Endodermal cell (in vitro differentiated cells): ENCODE measurements around the gene GPC6. TPM values are rescaled to one million over a fixed set of nuclear protein-coding genes. Genes with fewer than 3 reads are reported as not detected.
A peak's percentile ranks its signal among the peaks of the same experiment; 100 is the strongest.

ENCODE experiments used
- DNase-seq: peaks from one replicate; pipeline ENCODE4 v3.0.0-alpha.2; 2017
- H3K27ac ChIP-seq: 2 replicates; pipeline ENCODE4 v1.5.1; 2013; ENCODE audit warnings: mild to moderate bottlenecking, low read depth, low read length, moderate library complexity
- H3K27me3 ChIP-seq: 2 replicates; pipeline ENCODE4 v1.6.1; 2013; ENCODE audit warnings: mild to moderate bottlenecking, low read length, moderate library complexity; ENCODE audit not compliant: insufficient read depth, control insufficient read depth, poor library complexity, severe bottlenecking
- H3K36me3 ChIP-seq: 2 replicates; pipeline ENCODE4 v1.7.0; 2013; ENCODE audit warnings: mild to moderate bottlenecking, low read length, moderate library complexity; ENCODE audit not compliant: control insufficient read depth, insufficient read depth
- H3K4me1 ChIP-seq: one replicate; pipeline ENCODE4 v1.7.0; 2013; ENCODE audit warnings: low read length; ENCODE audit not compliant: control insufficient read depth, insufficient read depth
- H3K4me3 ChIP-seq: 2 replicates; pipeline ENCODE4 v1.5.1; 2013; ENCODE audit warnings: mild to moderate bottlenecking, low read length, moderate library complexity
- H3K9ac ChIP-seq: 2 replicates; pipeline ENCODE4 v1.6.1; 2013; ENCODE audit warnings: mild to moderate bottlenecking, low read length, moderate library complexity; ENCODE audit not compliant: poor library complexity, severe bottlenecking; ENCODE audit errors: extremely low read depth
- H3K9me3 ChIP-seq: 2 replicates; pipeline ENCODE4 v1.6.1; 2013; ENCODE audit warnings: mild to moderate bottlenecking, low read length, moderate library complexity; ENCODE audit not compliant: control insufficient read depth
- H3K27ac Mint-ChIP-seq: 2 replicates; pipeline ENCODE4 v1.8.0; 2020; ENCODE audit warnings: mixed read lengths
- H3K27me3 Mint-ChIP-seq: 2 replicates; pipeline ENCODE4 v1.8.0; 2021; ENCODE audit warnings: mild to moderate bottlenecking, mixed read lengths; ENCODE audit not compliant: insufficient read depth
- H3K36me3 Mint-ChIP-seq: 2 replicates; pipeline ENCODE4 v1.8.0; 2020; ENCODE audit warnings: low read depth, mixed read lengths
- H3K4me1 Mint-ChIP-seq: 2 replicates; pipeline ENCODE4 v1.8.0; 2020; ENCODE audit warnings: mixed read lengths
- H3K4me3 Mint-ChIP-seq: 2 replicates; pipeline ENCODE4 v1.8.0; 2020; ENCODE audit warnings: mild to moderate bottlenecking, moderate library complexity, mixed read lengths
- H3K9me3 Mint-ChIP-seq: 2 replicates; pipeline ENCODE4 v1.8.0; 2020; ENCODE audit warnings: mild to moderate bottlenecking, mixed read lengths
- WGBS, 2 experiments: methylation state at CpG; one replicate each; pipeline versions ENCODE4 v1.1.5 to v1.1.7; 2013; ENCODE audit warnings: missing lambda C conversion rate in 2 of 2, mixed read lengths in 1 of 2; ENCODE audit not compliant: insufficient coverage in 1 of 2, insufficient read length in 1 of 2; 5-methylcytosine and 5-hydroxymethylcytosine counted together
- total RNA-seq, 2 donors: library from RNA; stranded (reverse); fragmentation: NEBNext Ultra II Directional in 1 of 2; extraction: Animal tissue kit (Norgen Biotek cat#: 25700) in 1 of 2; gene quantifications; 2 replicates in 1 of 2; 3 replicates in 1 of 2; pipeline ENCODE4 v1.2.1, GENCODE V29; 2021
- TF ChIP-seq, protein P1 (sequence below): fragments of 200-600 bp; sonication (generic); conservative IDR thresholded peaks from 2 replicates; pipeline ENCODE4 v1.5.0; 2021; ENCODE audit warnings: antibody characterized with exemption, mild to moderate bottlenecking

Gene GPC6
- total RNA-seq, 2 donors from 2014 or later, result 69.6 to 80.4 TPM

DNA sequence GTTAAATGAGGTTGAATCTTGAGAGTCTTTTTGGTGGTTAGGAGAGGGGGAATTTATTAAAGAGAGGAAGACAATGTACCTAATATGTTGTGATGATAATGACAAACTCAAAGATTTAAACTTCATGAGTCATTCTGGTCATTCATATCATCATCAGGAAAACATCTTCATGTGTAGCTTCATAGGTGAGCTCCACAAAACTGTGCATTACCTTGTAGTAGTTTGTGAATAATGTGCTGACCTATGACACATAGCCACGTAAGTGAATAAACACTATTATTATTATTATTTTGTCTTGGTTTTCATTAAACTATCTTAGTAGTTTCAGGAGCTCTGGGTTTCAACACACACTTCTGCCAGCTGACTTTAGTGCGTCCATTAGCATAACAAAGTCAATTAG, 997 bp upstream of the GPC6 start:
- Mint-ChIP-seq H3K9me3 (peaks cover 4% of the 10 kb centered on the region), H3K4me1 (peaks cover 47% of the 10 kb centered on the region), H3K27me3 (no peaks in the 10 kb centered on the region), H3K36me3 (peaks cover 5% of the 10 kb centered on the region), H3K4me3 (peak overlapping the region; percentile 97), H3K27ac (peak overlapping the region; percentile 99)
- no peaks in the 10 kb centered on the region for H3K27me3 ChIP-seq
- H3K27ac ChIP-seq, result no peak overlapping the region
- no peak for DNase-seq
- H3K9ac ChIP-seq, result peak overlapping the region; percentile 95
- peaks cover 27% of the 10 kb centered on the region for H3K36me3 ChIP-seq
- peaks cover 14% of the 10 kb centered on the region for H3K4me1 ChIP-seq
- peak overlapping the region; percentile 99 for H3K4me3 ChIP-seq
- 29 to 83% methylated on average over 1 of the region's 2 CpGs for WGBS, 2 experiments
- no peaks in the 10 kb centered on the region for H3K9me3 ChIP-seq
- TF ChIP-seq, protein P1, sequence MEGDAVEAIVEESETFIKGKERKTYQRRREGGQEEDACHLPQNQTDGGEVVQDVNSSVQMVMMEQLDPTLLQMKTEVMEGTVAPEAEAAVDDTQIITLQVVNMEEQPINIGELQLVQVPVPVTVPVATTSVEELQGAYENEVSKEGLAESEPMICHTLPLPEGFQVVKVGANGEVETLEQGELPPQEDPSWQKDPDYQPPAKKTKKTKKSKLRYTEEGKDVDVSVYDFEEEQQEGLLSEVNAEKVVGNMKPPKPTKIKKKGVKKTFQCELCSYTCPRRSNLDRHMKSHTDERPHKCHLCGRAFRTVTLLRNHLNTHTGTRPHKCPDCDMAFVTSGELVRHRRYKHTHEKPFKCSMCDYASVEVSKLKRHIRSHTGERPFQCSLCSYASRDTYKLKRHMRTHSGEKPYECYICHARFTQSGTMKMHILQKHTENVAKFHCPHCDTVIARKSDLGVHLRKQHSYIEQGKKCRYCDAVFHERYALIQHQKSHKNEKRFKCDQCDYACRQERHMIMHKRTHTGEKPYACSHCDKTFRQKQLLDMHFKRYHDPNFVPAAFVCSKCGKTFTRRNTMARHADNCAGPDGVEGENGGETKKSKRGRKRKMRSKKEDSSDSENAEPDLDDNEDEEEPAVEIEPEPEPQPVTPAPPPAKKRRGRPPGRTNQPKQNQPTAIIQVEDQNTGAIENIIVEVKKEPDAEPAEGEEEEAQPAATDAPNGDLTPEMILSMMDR, result no peak

DNA sequence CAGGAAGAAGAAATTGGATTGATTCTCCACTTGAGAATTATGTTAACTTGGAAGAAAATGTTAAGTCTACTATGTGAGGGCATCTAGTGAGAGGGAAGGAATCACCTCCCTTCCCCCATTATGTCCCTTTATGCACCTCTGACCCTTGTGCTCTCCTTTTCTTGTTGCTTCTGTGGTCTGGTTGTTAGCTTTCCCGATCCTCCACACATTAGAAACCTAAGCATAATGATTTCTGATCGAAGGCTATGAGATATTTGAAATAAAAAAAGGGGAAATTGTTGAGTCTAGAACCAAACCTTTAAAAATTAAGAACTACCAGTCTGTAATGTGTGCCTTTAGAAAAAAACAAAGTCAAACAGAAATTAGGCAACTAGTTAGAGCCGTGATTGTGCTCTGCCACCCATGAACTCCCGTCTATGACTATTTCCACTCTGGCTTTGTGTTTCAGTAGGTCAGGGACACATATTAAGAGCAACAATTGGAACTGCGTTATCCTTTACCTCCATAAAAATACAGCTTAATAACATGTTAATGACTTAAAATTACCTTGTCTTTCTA, 463 bp upstream of the GPC6 start:
- peak overlapping the region; percentile 95 for H3K9ac ChIP-seq
- TF ChIP-seq, protein P1, result no peak
- Mint-ChIP-seq H3K4me3 (peak overlapping the region; percentile 97), H3K4me1 (peaks cover 51% of the 10 kb centered on the region), H3K36me3 (peaks cover 5% of the 10 kb centered on the region), H3K27ac (peak overlapping the region; percentile 99), H3K9me3 (peaks cover 4% of the 10 kb centered on the region), H3K27me3 (no peaks in the 10 kb centered on the region)
- no peaks in the 10 kb centered on the region for H3K27me3 ChIP-seq
- H3K27ac ChIP-seq, result peak overlapping the region; percentile 17
- H3K36me3 ChIP-seq, result peaks cover 31% of the 10 kb centered on the region
- WGBS, 2 experiments, result 6 to 9% methylated on average over 2 to 5 of the region's 5 CpGs
- no peak for DNase-seq
- H3K4me3 ChIP-seq, result peak overlapping the region; percentile 99
- H3K4me1 ChIP-seq, result peaks cover 15% of the 10 kb centered on the region
- no peaks in the 10 kb centered on the region for H3K9me3 ChIP-seq

DNA sequence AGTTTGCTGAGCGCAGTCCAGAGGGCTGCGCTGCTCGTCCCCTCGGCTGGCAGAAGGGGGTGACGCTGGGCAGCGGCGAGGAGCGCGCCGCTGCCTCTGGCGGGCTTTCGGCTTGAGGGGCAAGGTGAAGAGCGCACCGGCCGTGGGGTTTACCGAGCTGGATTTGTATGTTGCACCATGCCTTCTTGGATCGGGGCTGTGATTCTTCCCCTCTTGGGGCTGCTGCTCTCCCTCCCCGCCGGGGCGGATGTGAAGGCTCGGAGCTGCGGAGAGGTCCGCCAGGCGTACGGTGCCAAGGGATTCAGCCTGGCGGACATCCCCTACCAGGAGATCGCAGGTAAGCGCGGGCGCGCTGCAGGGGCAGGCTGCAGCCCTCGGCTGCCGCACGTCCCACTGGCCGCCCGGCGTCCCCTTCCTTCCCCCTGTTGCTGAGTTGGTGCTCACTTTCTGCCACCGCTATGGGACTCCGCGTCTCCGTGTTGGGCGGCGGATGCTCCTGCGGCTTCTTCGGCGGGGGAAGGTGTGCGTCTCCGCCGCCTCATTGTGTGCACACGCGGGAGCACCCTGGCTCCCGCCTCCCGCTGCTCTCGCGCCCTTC, 772 bp downstream of the GPC6 start:
- no peaks in the 10 kb centered on the region for H3K27me3 Mint-ChIP-seq
- Histone ChIP-seq H3K9ac (peak overlapping the region; percentile 95), H3K4me3 (peak overlapping the region; percentile 99), H3K36me3 (peaks cover 25% of the 10 kb centered on the region), H3K27me3 (no peaks in the 10 kb centered on the region), H3K4me1 (peaks cover 18% of the 10 kb centered on the region), H3K27ac (peak overlapping the region; percentile 17), H3K9me3 (no peaks in the 10 kb centered on the region)
- 0 to 1% methylated on average over 27 to 55 of the region's 55 CpGs for WGBS, 2 experiments
- TF ChIP-seq, protein P1, result no peak
- H3K36me3 Mint-ChIP-seq, result peaks cover 7% of the 10 kb centered on the region
- peak overlapping the region; percentile 97 for H3K4me3 Mint-ChIP-seq
- H3K4me1 Mint-ChIP-seq, result peaks cover 56% of the 10 kb centered on the region
- peak overlapping the region; percentile 99 for H3K27ac Mint-ChIP-seq
- peak; percentile 79 for DNase-seq
- H3K9me3 Mint-ChIP-seq, result peaks cover 4% of the 10 kb centered on the region
